HepG2 (cell line): Measurements from ENCODE around the gene APPBP2. TPM values are rescaled to one million over a fixed set of nuclear protein-coding genes. Genes with fewer than 3 reads are reported as not detected.

ENCODE experiments used
- ATAD3A ChIP-seq: sonication (generic); formaldehyde crosslinking; IDR thresholded peaks from 2 replicates; pipeline ENCODE4 v1.4.0; 2020; ENCODE audit warnings: missing genetic modification reagents
- CCAR2 ChIP-seq: fragments of 200-400 bp; formaldehyde crosslinking; optimal IDR thresholded peaks from 2 replicates; pipeline ENCODE3; 2018; ENCODE audit warnings: low read depth, mild to moderate bottlenecking, low read length, moderate library complexity
- MEIS1 ChIP-seq: sonication (generic); formaldehyde crosslinking; IDR thresholded peaks from 2 replicates; pipeline ENCODE4 v1.9.0; 2021; ENCODE audit warnings: mild to moderate bottlenecking, missing genetic modification reagents, moderate library complexity, borderline replicate concordance
- POLR2AphosphoS5 ChIP-seq: IDR thresholded peaks from 2 replicates; pipeline ENCODE4 v1.6.1; 2012; ENCODE audit warnings: low read depth, low read length
- REXO4 ChIP-seq: sonication (generic); formaldehyde crosslinking; IDR thresholded peaks from 2 replicates; pipeline ENCODE4 v1.8.0; 2022; ENCODE audit warnings: missing genetic modification reagents, mild to moderate bottlenecking, borderline replicate concordance
- RFXAP ChIP-seq: sonication (generic); formaldehyde crosslinking; IDR thresholded peaks from 2 replicates; pipeline ENCODE4 v1.4.0; 2020; ENCODE audit warnings: missing genetic modification reagents, borderline replicate concordance
- SKIL ChIP-seq: sonication (generic); formaldehyde crosslinking; IDR thresholded peaks from 2 replicates; pipeline ENCODE4 v1.8.0; 2022; ENCODE audit warnings: missing genetic modification reagents, mild to moderate bottlenecking, moderate library complexity, borderline replicate concordance
- ZBTB3 ChIP-seq: sonication (generic); formaldehyde crosslinking; IDR thresholded peaks from 2 replicates; pipeline ENCODE4 v1.4.0; 2020; ENCODE audit warnings: low read depth, mild to moderate bottlenecking, moderate library complexity, missing genetic modification reagents, borderline replicate concordance
- ZBTB34 ChIP-seq: sonication (generic); formaldehyde crosslinking; IDR thresholded peaks from 2 replicates; pipeline ENCODE4 v1.8.0; 2022; ENCODE audit warnings: mild to moderate bottlenecking, missing genetic modification reagents
- ZNF512B ChIP-seq: sonication (generic); formaldehyde crosslinking; IDR thresholded peaks from 2 replicates; pipeline ENCODE4 v1.5.1; 2020; ENCODE audit warnings: missing genetic modification reagents, mild to moderate bottlenecking, borderline replicate concordance
- ZNF619 ChIP-seq: sonication (generic); formaldehyde crosslinking; IDR thresholded peaks from 2 replicates; pipeline ENCODE4 v1.4.0; 2020; ENCODE audit warnings: mild to moderate bottlenecking, missing genetic modification reagents
- ZNF644 ChIP-seq: IDR thresholded peaks from 2 replicates; pipeline ENCODE4 v1.6.1; 2016; ENCODE audit warnings: low read depth
- ZNF776 ChIP-seq: sonication (generic); formaldehyde crosslinking; IDR thresholded peaks from 2 replicates; pipeline ENCODE4 v1.4.0; 2020; ENCODE audit warnings: mild to moderate bottlenecking, missing genetic modification reagents
- polyA plus RNA-seq, 8 experiments: library from polyadenylated mRNA; depleted of rRNA in 3 of 8; stranded (reverse) in 7 of 8; unstranded in 1 of 8; fragments of >200 nt; fragmentation: Illumina TruSeq in 4 of 8; extraction: Trizol in 4 of 8; gene quantifications; 2 replicates each; pipeline versions ENCODE4 v1.2.1 to v1.2.3, GENCODE V29; 2011 to 2016; ENCODE audit warnings: low read depth in 4 of 8, missing spikeins in 1 of 8, mixed read lengths in 1 of 8; ENCODE audit not compliant: insufficient read depth in 1 of 8
- total RNA-seq, 5 experiments: library from RNA; depleted of rRNA; stranded (reverse); fragments of >200 nt; fragmentation: Illumina TruSeq; extraction: Trizol; gene quantifications; 2 replicates each; pipeline ENCODE4 v1.2.3, GENCODE V29; 2016; ENCODE audit warnings: low read depth in 1 of 5
- TF ChIP-seq, protein P1 (sequence below): sonication (generic); formaldehyde crosslinking; conservative IDR thresholded peaks from 2 replicates; pipeline ENCODE4 v1.8.0; 2022; ENCODE audit warnings: mild to moderate bottlenecking, moderate library complexity, missing genetic modification reagents

The APPBP2 gene
- total and polyA plus RNA-seq, 2 of the 13 experiments (the other 11 are each of a cell fraction or from before 2014, with no cell fraction given) = 17.5 to 45.8 TPM

DNA sequence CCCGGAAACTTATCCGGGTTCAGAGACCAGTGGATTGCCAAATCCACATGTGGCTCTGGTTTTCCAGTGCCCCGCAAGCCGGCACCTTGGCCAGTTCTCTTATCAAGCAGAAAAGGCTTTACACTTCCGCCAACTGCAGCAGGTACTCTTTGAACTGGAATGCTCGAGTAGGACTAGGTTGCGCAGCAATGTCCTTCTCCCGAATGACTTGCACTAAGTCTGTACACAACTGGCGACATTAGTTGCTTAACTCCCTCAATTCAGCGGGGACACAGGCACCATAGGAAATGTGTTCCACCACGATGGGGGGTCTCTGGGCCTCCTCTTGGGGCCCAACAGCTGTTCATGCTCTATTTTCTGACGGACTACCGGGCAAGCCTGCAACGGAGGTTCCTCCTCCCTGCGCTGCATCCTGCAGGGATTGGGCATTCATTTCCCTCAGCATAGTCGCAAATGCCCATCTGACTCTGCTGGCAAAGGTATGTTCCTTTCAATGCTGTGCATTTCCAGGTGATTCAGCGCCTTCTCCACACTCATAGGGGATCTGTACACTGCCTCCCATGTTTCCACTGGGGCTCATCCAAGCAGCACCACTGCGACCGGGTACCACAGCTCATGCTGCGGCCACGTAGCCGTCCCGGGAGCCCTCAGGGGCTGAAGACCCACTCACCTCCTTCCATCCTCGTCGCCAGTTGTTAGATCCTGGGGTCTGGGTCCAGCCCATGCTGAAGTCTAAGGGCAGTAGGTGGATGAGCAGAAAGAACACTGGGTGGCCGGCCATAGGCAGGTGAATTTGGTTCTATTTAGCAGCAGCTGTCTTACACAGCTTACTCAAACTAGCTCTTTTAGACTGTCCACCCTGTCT, 34.2 kb upstream of the APPBP2 start (continued):
- TF ChIP-seq ZBTB34 (CRISPR knock-in tag) (peak; percentile 95), CCAR2 (no peak), REXO4 (CRISPR knock-in tag) (no peak), SKIL (0 out of 2 replicates have a peak, but pooled peaks have one; percentile 1), ZNF644 (CRISPR knock-in tag) (peak; percentile 73; the same call in 1 of the 2 replicates), ZNF512B (CRISPR knock-in tag) (peak; percentile 81; the same call in 1 of the 2 replicates), ZNF619 (CRISPR knock-in tag) (peak; percentile 62; the same call in 1 of the 2 replicates), ATAD3A (CRISPR knock-in tag) (no peak), MEIS1 (CRISPR knock-in tag) (no peak), POLR2AphosphoS5 (peak; percentile 77), ZBTB3 (CRISPR knock-in tag) (peak; percentile 35; the same call in 1 of the 2 replicates), ZNF776 (peak; percentile 28; the same call in 1 of the 2 replicates), RFXAP (CRISPR knock-in tag) (no peak; the same call in 1 of the 2 replicates)
- TF ChIP-seq, protein P1, sequence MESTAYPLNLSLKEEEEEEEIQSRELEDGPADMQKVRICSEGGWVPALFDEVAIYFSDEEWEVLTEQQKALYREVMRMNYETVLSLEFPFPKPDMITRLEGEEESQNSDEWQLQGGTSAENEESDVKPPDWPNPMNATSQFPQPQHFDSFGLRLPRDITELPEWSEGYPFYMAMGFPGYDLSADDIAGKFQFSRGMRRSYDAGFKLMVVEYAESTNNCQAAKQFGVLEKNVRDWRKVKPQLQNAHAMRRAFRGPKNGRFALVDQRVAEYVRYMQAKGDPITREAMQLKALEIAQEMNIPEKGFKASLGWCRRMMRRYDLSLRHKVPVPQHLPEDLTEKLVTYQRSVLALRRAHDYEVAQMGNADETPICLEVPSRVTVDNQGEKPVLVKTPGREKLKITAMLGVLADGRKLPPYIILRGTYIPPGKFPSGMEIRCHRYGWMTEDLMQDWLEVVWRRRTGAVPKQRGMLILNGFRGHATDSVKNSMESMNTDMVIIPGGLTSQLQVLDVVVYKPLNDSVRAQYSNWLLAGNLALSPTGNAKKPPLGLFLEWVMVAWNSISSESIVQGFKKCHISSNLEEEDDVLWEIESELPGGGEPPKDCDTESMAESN (CRISPR knock-in tag) = peak; percentile 47; the same call in 1 of the 2 replicates
